Aorta (tissue), 5 donors: ENCODE measurements around the gene MAPK8. TPM values are rescaled to one million over a fixed set of nuclear protein-coding genes. Genes with fewer than 3 reads are reported as not detected.

Experiments
- ATAC-seq: fragments of 200-7000 bp; cut with Tn5 transposase; one replicate; pipeline ENCODE4 v1.9.1; 2022; ENCODE audit warnings: moderate library complexity; ENCODE audit not compliant: low FRiP score
- DNase-seq, 2 donors: peaks; one replicate each; pipeline ENCODE4 v3.0.0-alpha.2; 2020
- H3K27ac ChIP-seq, 2 donors: one replicate each; pipeline ENCODE4 v1.5.1; 2013; ENCODE audit warnings: low read length in 2 of 2, mild to moderate bottlenecking in 2 of 2, moderate library complexity in 2 of 2, control low read depth in 1 of 2, inconsistent platforms in 1 of 2, low read depth in 1 of 2
- H3K27me3 ChIP-seq, 2 donors: one replicate each; pipeline ENCODE4 v1.6.1; 2013; ENCODE audit warnings: control low read depth in 1 of 2, low read length in 1 of 2, mild to moderate bottlenecking in 1 of 2, moderate library complexity in 1 of 2; ENCODE audit not compliant: insufficient read depth in 2 of 2, control insufficient read depth in 1 of 2
- H3K36me3 ChIP-seq, 2 donors: one replicate each; pipeline ENCODE4 v1.6.1; 2013; ENCODE audit warnings: control low read depth in 1 of 2, low read length in 1 of 2, mild to moderate bottlenecking in 1 of 2; ENCODE audit not compliant: insufficient read depth in 2 of 2, control insufficient read depth in 1 of 2
- H3K4me1 ChIP-seq, 2 donors: one replicate each; pipeline ENCODE4 v1.6.1; 2013; ENCODE audit warnings: low read length in 2 of 2, control low read depth in 1 of 2, mild to moderate bottlenecking in 1 of 2, moderate library complexity in 1 of 2; ENCODE audit not compliant: insufficient read depth in 2 of 2, control insufficient read depth in 1 of 2
- H3K4me3 ChIP-seq, 2 donors: one replicate each; pipeline ENCODE4 v1.5.1; 2013; ENCODE audit warnings: low read length in 2 of 2, control low read depth in 1 of 2, mild to moderate bottlenecking in 1 of 2
- H3K9me3 ChIP-seq: one replicate; pipeline ENCODE4 v1.6.1; 2013; ENCODE audit warnings: mild to moderate bottlenecking, low read length; ENCODE audit not compliant: control insufficient read depth
- WGBS, 2 donors: extraction: QIAGEN DNeasy Blood & Tissue Kit; methylation state at CpG; one replicate each; pipeline ENCODE4 v1.1.7; 2013; 5-methylcytosine and 5-hydroxymethylcytosine counted together
- intact Hi-C, 2 donors: fragments of 100-400 bp; cut with DNase I; formaldehyde crosslinking; loops; one replicate each; pipeline versions ENCODE4 v1.14.2 to v1.15.0; 2022
- polyA plus RNA-seq, 2 donors: library from polyadenylated mRNA; stranded (reverse); fragments of 200-250 nt; gene quantifications; one replicate each; pipeline ENCODE4 v1.2.3, GENCODE V29; 2013
- total RNA-seq, 2 donors: library from RNA; stranded (reverse); fragmentation: NEBNext Ultra II Directional; extraction: Animal tissue kit (Norgen Biotek cat#: 25700); gene quantifications; one replicate each; pipeline ENCODE4 v1.2.1, GENCODE V29; 2021
- donor health status: healthy with polysubstance abuse.
- donor health status: Bipolar disorder and iron deficiency.
- donor health status: DM: no; HTN: no; CAD: no.
- donor health status: DM: no; HTN: no; CAD: no.
- donor health status: DM: yes; HTN: yes; CAD: no.

The MAPK8 gene
- total and polyA plus RNA-seq, 4 donors: 7.8 to 38.9 (median 26.7) TPM

GRCh38 chr10:48456808-48457761, 150.6 kb downstream of the MAPK8 start:
- WGBS, 2 donors: 84 to 85% methylated on average over 24 of the region's 24 CpGs
- Histone ChIP-seq H3K36me3 (no peaks in the 10 kb centered on the region), H3K4me3 (no peak overlapping the region), H3K4me1 (no peaks in the 10 kb centered on the region), H3K9me3 (no peaks in the 10 kb centered on the region), H3K27me3 (no peaks in the 10 kb centered on the region), H3K27ac (no peak overlapping the region)
- DNase-seq: peak; percentile 40 to 66
- no peak for ATAC-seq
- intact Hi-C loops: no loop called here

GRCh38 chr10:48457949-48458661, 151.6 kb downstream of the MAPK8 start:
- DNase-seq: peak; percentile 20 to 60
- Histone ChIP-seq H3K36me3 (no peaks in the 10 kb centered on the region), H3K4me1 (no peaks in the 10 kb centered on the region), H3K4me3 (no peak overlapping the region), H3K27me3 (no peaks in the 10 kb centered on the region), H3K27ac (no peak overlapping the region), H3K9me3 (no peaks in the 10 kb centered on the region)
- WGBS, 2 donors: 77 to 80% methylated on average over 5 of the region's 5 CpGs
- intact Hi-C loops: no loop called here
- ATAC-seq: no peak

- intact Hi-C loops: no loop called here
- Histone ChIP-seq H3K9me3 (no peaks in the 10 kb centered on the region), H3K36me3 (no peaks in the 10 kb centered on the region), H3K4me1 (no peaks in the 10 kb centered on the region), H3K27me3 (no peaks in the 10 kb centered on the region), H3K27ac (no peak overlapping the region), H3K4me3 (no peak overlapping the region)
- ATAC-seq (no peak), DNase-seq (peak in 1 of 2 donors; percentile 43)
- 73 to 77% methylated on average over 6 of the region's 6 CpGs for WGBS, 2 donors
Measured at GRCh38 chr10:48458662-48459048, 152.2 kb downstream of the MAPK8 start.

GRCh38 chr10:48459270-48460150, 153.0 kb downstream of the MAPK8 start:
- no peak for ATAC-seq
- no peak overlapping the region for H3K27ac ChIP-seq
- WGBS, 2 donors: 91 to 93% methylated on average over 22 to 23 of the region's 23 CpGs
- H3K9me3 ChIP-seq: no peaks in the 10 kb centered on the region
- intact Hi-C loops: no loop called here
- H3K36me3 ChIP-seq: no peaks in the 10 kb centered on the region
- H3K27me3 ChIP-seq: no peaks in the 10 kb centered on the region
- peak; percentile 33 to 73 for DNase-seq
- H3K4me3 ChIP-seq: no peak overlapping the region
- H3K4me1 ChIP-seq: no peaks in the 10 kb centered on the region

GRCh38 chr10:48460182-48460581, 153.7 kb downstream of the MAPK8 start:
- H3K36me3 ChIP-seq: no peaks in the 10 kb centered on the region
- H3K9me3 ChIP-seq: no peaks in the 10 kb centered on the region
- no peaks in the 10 kb centered on the region for H3K27me3 ChIP-seq
- no peaks in the 10 kb centered on the region for H3K4me1 ChIP-seq
- ATAC-seq: no peak
- no peak overlapping the region for H3K27ac ChIP-seq
- WGBS, 2 donors: 95 to 97% methylated on average over 2 of the region's 2 CpGs
- intact Hi-C loops: no loop called here
- no peak overlapping the region for H3K4me3 ChIP-seq
- no peak for DNase-seq

- no peaks in the 10 kb centered on the region for H3K9me3 ChIP-seq
- 93 to 95% methylated on average over 12 of the region's 12 CpGs for WGBS, 2 donors
Measured at GRCh38 chr10:48461623-48462481, 155.4 kb downstream of the MAPK8 start.

GRCh38 chr10:48462482-48463020, 156.1 kb downstream of the MAPK8 start:
- Histone ChIP-seq H3K9me3 (no peaks in the 10 kb centered on the region), H3K36me3 (no peaks in the 10 kb centered on the region), H3K4me1 (no peaks in the 10 kb centered on the region), H3K4me3 (no peak overlapping the region), H3K27me3 (no peaks in the 10 kb centered on the region), H3K27ac (no peak overlapping the region)
- intact Hi-C loops: no loop called here
- WGBS, 2 donors: 94% methylated on average over 5 of the region's 5 CpGs
- peak; percentile 40 to 51 for DNase-seq
- ATAC-seq: no peak

More at GRCh38 chr10:48461623-48462481, 155.4 kb downstream of the MAPK8 start:
- no peak overlapping the region for H3K27ac ChIP-seq
- intact Hi-C loops: no loop called here
- ATAC-seq (no peak), DNase-seq (no peak)
- H3K27me3 ChIP-seq: no peaks in the 10 kb centered on the region
- no peak overlapping the region for H3K4me3 ChIP-seq
- no peaks in the 10 kb centered on the region for H3K4me1 ChIP-seq
- H3K36me3 ChIP-seq: no peaks in the 10 kb centered on the region
